ENCODE measurements around the gene SLC19A1. TPM values are rescaled to one million over a fixed set of nuclear protein-coding genes. Genes with fewer than 3 reads are reported as not detected.

SLC19A1 gene
- total RNA-seq, 1 experiment from 2014 or later: 4.3 TPM

- Histone ChIP-seq H3K9me2 (replicated peaks; ENCODE audit: insufficient read depth, low read length) (no peaks in the 10 kb centered on the region), H3K79me2 (ENCODE audit: low read length) (peaks cover 18% of the 10 kb centered on the region), H3K9ac (ENCODE audit: low read length) (no peak overlapping the region), H2AFZ (ENCODE audit: low read length) (no peak overlapping the region), H4K20me1 (ENCODE audit: insufficient read depth, low read depth, low read length) (no peaks in the 10 kb centered on the region), H3K4me3 (ENCODE audit: low read length) (no peak overlapping the region), H3K9me3 (ENCODE audit: low read length) (peaks cover 19% of the 10 kb centered on the region), H3K27me3 (ENCODE audit: low read length) (no peaks in the 10 kb centered on the region), H3K4me1 (ENCODE audit: low read length) (no peaks in the 10 kb centered on the region; the same call in 1 of the 2 replicates), H3K27ac (ENCODE audit: low read length) (no peak overlapping the region), H3K36me3 (ENCODE audit: insufficient read depth, low read length) (peaks cover 31% of the 10 kb centered on the region), H3K4me2 (ENCODE audit: low read depth, low read length, poor library complexity, severe bottlenecking) (no peak overlapping the region)
- DNase-seq: no peak
Measured at GRCh38 chr21:45523411-45524101, 18.7 kb downstream of the SLC19A1 start.

- Histone ChIP-seq H3K79me2 (ENCODE audit: low read length) (peaks cover 20% of the 10 kb centered on the region), H3K27me3 (ENCODE audit: low read length) (no peaks in the 10 kb centered on the region), H4K20me1 (ENCODE audit: insufficient read depth, low read depth, low read length) (no peaks in the 10 kb centered on the region), H3K36me3 (ENCODE audit: insufficient read depth, low read length) (peaks cover 31% of the 10 kb centered on the region), H3K9ac (ENCODE audit: low read length) (no peak overlapping the region), H3K27ac (ENCODE audit: low read length) (no peak overlapping the region), H3K4me2 (ENCODE audit: low read depth, low read length, poor library complexity, severe bottlenecking) (no peak overlapping the region), H2AFZ (ENCODE audit: low read length) (no peak overlapping the region), H3K9me3 (ENCODE audit: low read length) (peaks cover 19% of the 10 kb centered on the region), H3K4me1 (ENCODE audit: low read length) (no peaks in the 10 kb centered on the region; the same call in 1 of the 2 replicates), H3K9me2 (replicated peaks; ENCODE audit: insufficient read depth, low read length) (no peaks in the 10 kb centered on the region), H3K4me3 (ENCODE audit: low read length) (no peak overlapping the region)
- no peak for DNase-seq
Measured at GRCh38 chr21:45522986-45523385, 19.3 kb downstream of the SLC19A1 start.

- no peak overlapping the region for H3K27ac ChIP-seq (ENCODE audit: low read length)
- H3K79me2 ChIP-seq (ENCODE audit: low read length): peaks cover 20% of the 10 kb centered on the region
- H3K4me1 ChIP-seq (ENCODE audit: low read length): no peaks in the 10 kb centered on the region; the same call in 1 of the 2 replicates
- peaks cover 31% of the 10 kb centered on the region for H3K36me3 ChIP-seq (ENCODE audit: insufficient read depth, low read length)
- H3K9me3 ChIP-seq (ENCODE audit: low read length): peaks cover 19% of the 10 kb centered on the region
- no peak overlapping the region for H2AFZ ChIP-seq (ENCODE audit: low read length)
- no peak overlapping the region for H3K4me2 ChIP-seq (ENCODE audit: low read depth, low read length, poor library complexity, severe bottlenecking)
- no peak overlapping the region for H3K4me3 ChIP-seq (ENCODE audit: low read length)
- no peaks in the 10 kb centered on the region for H3K9me2 ChIP-seq (replicated peaks; ENCODE audit: insufficient read depth, low read length)
- no peaks in the 10 kb centered on the region for H3K27me3 ChIP-seq (ENCODE audit: low read length)
- H4K20me1 ChIP-seq (ENCODE audit: insufficient read depth, low read depth, low read length): no peaks in the 10 kb centered on the region
- no peak overlapping the region for H3K9ac ChIP-seq (ENCODE audit: low read length)
- DNase-seq: no peak
Measured at GRCh38 chr21:45522381-45522780, 19.9 kb downstream of the SLC19A1 start.

- H4K20me1 ChIP-seq (ENCODE audit: insufficient read depth, low read depth, low read length): no peaks in the 10 kb centered on the region
- no peaks in the 10 kb centered on the region for H3K27me3 ChIP-seq (ENCODE audit: low read length)
- H3K9ac ChIP-seq (ENCODE audit: low read length): no peak overlapping the region
- H3K79me2 ChIP-seq (ENCODE audit: low read length): peaks cover 20% of the 10 kb centered on the region
- no peak overlapping the region for H3K4me2 ChIP-seq (ENCODE audit: low read depth, low read length, poor library complexity, severe bottlenecking)
- H3K36me3 ChIP-seq (ENCODE audit: insufficient read depth, low read length): peaks cover 31% of the 10 kb centered on the region
- no peaks in the 10 kb centered on the region; the same call in 1 of the 2 replicates for H3K4me1 ChIP-seq (ENCODE audit: low read length)
- no peak overlapping the region for H3K4me3 ChIP-seq (ENCODE audit: low read length)
- no peaks in the 10 kb centered on the region for H3K9me2 ChIP-seq (replicated peaks; ENCODE audit: insufficient read depth, low read length)
- H3K27ac ChIP-seq (ENCODE audit: low read length): no peak overlapping the region
- no peak overlapping the region for H2AFZ ChIP-seq (ENCODE audit: low read length)
- H3K9me3 ChIP-seq (ENCODE audit: low read length): peaks cover 19% of the 10 kb centered on the region
- DNase-seq: no peak
Measured at GRCh38 chr21:45521241-45521640, 21.0 kb downstream of the SLC19A1 start.

GRCh38 chr21:45519182-45519581, 23.1 kb downstream of the SLC19A1 start:
- Histone ChIP-seq H3K4me1 (ENCODE audit: low read length) (no peaks in the 10 kb centered on the region; the same call in 1 of the 2 replicates), H3K36me3 (ENCODE audit: insufficient read depth, low read length) (peaks cover 31% of the 10 kb centered on the region), H3K4me3 (ENCODE audit: low read length) (no peak overlapping the region), H3K27me3 (ENCODE audit: low read length) (no peaks in the 10 kb centered on the region), H3K79me2 (ENCODE audit: low read length) (peaks cover 20% of the 10 kb centered on the region), H3K9me3 (ENCODE audit: low read length) (peaks cover 19% of the 10 kb centered on the region), H3K9me2 (replicated peaks; ENCODE audit: insufficient read depth, low read length) (no peaks in the 10 kb centered on the region), H3K27ac (ENCODE audit: low read length) (no peak overlapping the region), H3K4me2 (ENCODE audit: low read depth, low read length, poor library complexity, severe bottlenecking) (no peak overlapping the region), H2AFZ (ENCODE audit: low read length) (no peak overlapping the region), H3K9ac (ENCODE audit: low read length) (no peak overlapping the region), H4K20me1 (ENCODE audit: insufficient read depth, low read depth, low read length) (no peaks in the 10 kb centered on the region)
- DNase-seq: no peak

- Histone ChIP-seq H3K9ac (ENCODE audit: low read length) (no peak overlapping the region), H3K4me1 (ENCODE audit: low read length) (no peaks in the 10 kb centered on the region; the same call in 1 of the 2 replicates), H3K9me3 (ENCODE audit: low read length) (peaks cover 19% of the 10 kb centered on the region), H3K27me3 (ENCODE audit: low read length) (no peaks in the 10 kb centered on the region), H3K4me2 (ENCODE audit: low read depth, low read length, poor library complexity, severe bottlenecking) (no peak overlapping the region), H2AFZ (ENCODE audit: low read length) (no peak overlapping the region), H3K79me2 (ENCODE audit: low read length) (peaks cover 20% of the 10 kb centered on the region), H3K27ac (ENCODE audit: low read length) (no peak overlapping the region), H4K20me1 (ENCODE audit: insufficient read depth, low read depth, low read length) (no peaks in the 10 kb centered on the region), H3K9me2 (replicated peaks; ENCODE audit: insufficient read depth, low read length) (no peaks in the 10 kb centered on the region), H3K36me3 (ENCODE audit: insufficient read depth, low read length) (peaks cover 31% of the 10 kb centered on the region), H3K4me3 (ENCODE audit: low read length) (no peak overlapping the region)
- DNase-seq: no peak
Measured at GRCh38 chr21:45518742-45519141, 23.5 kb downstream of the SLC19A1 start.

GRCh38 chr21:45517249-45518065, 24.8 kb downstream of the SLC19A1 start:
- DNase-seq: no peak
- H3K4me3 ChIP-seq (ENCODE audit: low read length): no peak overlapping the region
- H3K79me2 ChIP-seq (ENCODE audit: low read length): peaks cover 20% of the 10 kb centered on the region
- H3K27ac ChIP-seq (ENCODE audit: low read length): no peak overlapping the region
- no peaks in the 10 kb centered on the region for H3K27me3 ChIP-seq (ENCODE audit: low read length)
- no peaks in the 10 kb centered on the region; the same call in 1 of the 2 replicates for H3K4me1 ChIP-seq (ENCODE audit: low read length)
- no peaks in the 10 kb centered on the region for H3K9me2 ChIP-seq (replicated peaks; ENCODE audit: insufficient read depth, low read length)
- H4K20me1 ChIP-seq (ENCODE audit: insufficient read depth, low read depth, low read length): no peaks in the 10 kb centered on the region
- H2AFZ ChIP-seq (ENCODE audit: low read length): no peak overlapping the region
- peaks cover 19% of the 10 kb centered on the region for H3K9me3 ChIP-seq (ENCODE audit: low read length)
- H3K4me2 ChIP-seq (ENCODE audit: low read depth, low read length, poor library complexity, severe bottlenecking): no peak overlapping the region
- no peak overlapping the region for H3K9ac ChIP-seq (ENCODE audit: low read length)
- H3K36me3 ChIP-seq (ENCODE audit: insufficient read depth, low read length): peaks cover 31% of the 10 kb centered on the region

GRCh38 chr21:45516671-45517151, 25.5 kb downstream of the SLC19A1 start:
- Histone ChIP-seq H3K4me3 (ENCODE audit: low read length) (no peak overlapping the region), H4K20me1 (ENCODE audit: insufficient read depth, low read depth, low read length) (no peaks in the 10 kb centered on the region)
- DNase-seq: no peak

More at GRCh38 chr21:45516671-45517151, 25.5 kb downstream of the SLC19A1 start:
- no peak overlapping the region for H3K27ac ChIP-seq (ENCODE audit: low read length)
- H3K36me3 ChIP-seq (ENCODE audit: insufficient read depth, low read length): peaks cover 25% of the 10 kb centered on the region
- H3K27me3 ChIP-seq (ENCODE audit: low read length): no peaks in the 10 kb centered on the region
- no peaks in the 10 kb centered on the region for H3K9me2 ChIP-seq (replicated peaks; ENCODE audit: insufficient read depth, low read length)
- H3K4me2 ChIP-seq (ENCODE audit: low read depth, low read length, poor library complexity, severe bottlenecking): no peak overlapping the region
- H3K4me1 ChIP-seq (ENCODE audit: low read length): no peaks in the 10 kb centered on the region
- H3K79me2 ChIP-seq (ENCODE audit: low read length): peaks cover 17% of the 10 kb centered on the region
- H3K9ac ChIP-seq (ENCODE audit: low read length): no peak overlapping the region
- H2AFZ ChIP-seq (ENCODE audit: low read length): no peak overlapping the region
- peaks cover 19% of the 10 kb centered on the region for H3K9me3 ChIP-seq (ENCODE audit: low read length)

All from Karpas-422 (cell line).